Liver (tissue), 9 donors: ENCODE measurements around the gene ARIH1. TPM values are rescaled to one million over a fixed set of nuclear protein-coding genes. Genes with fewer than 3 reads are reported as not detected.

Experiments used
- DNase-seq: peaks from one replicate; pipeline ENCODE4 v3.0.0-alpha.2; 2017; ENCODE audit warnings: low spot score
- H3K27ac ChIP-seq, 2 donors: one replicate each; pipeline ENCODE4 v1.7.0; 2013; ENCODE audit warnings: inconsistent platforms in 2 of 2, low read length in 2 of 2, control low read depth in 1 of 2, low read depth in 1 of 2, mild to moderate bottlenecking in 1 of 2
- H3K27me3 ChIP-seq, 4 donors: one replicate each; pipeline versions ENCODE4 v1.6.1 to v1.7.0; 2013; ENCODE audit warnings: low read length in 3 of 4, inconsistent platforms in 1 of 4, mild to moderate bottlenecking in 1 of 4, moderate library complexity in 1 of 4; ENCODE audit not compliant: control insufficient read depth in 4 of 4, insufficient read depth in 4 of 4
- H3K36me3 ChIP-seq, 4 donors: one replicate each; pipeline versions ENCODE4 v1.6.1 to v1.7.0; 2013; ENCODE audit warnings: low read length in 3 of 4, mild to moderate bottlenecking in 3 of 4, low read depth in 1 of 4, moderate library complexity in 1 of 4; ENCODE audit not compliant: control insufficient read depth in 4 of 4, insufficient read depth in 3 of 4
- H3K4me1 ChIP-seq, 4 donors: one replicate each; pipeline versions ENCODE4 v1.6.1 to v1.7.0; 2013; ENCODE audit warnings: low read length in 3 of 4, mild to moderate bottlenecking in 3 of 4, moderate library complexity in 1 of 4; ENCODE audit not compliant: control insufficient read depth in 4 of 4, insufficient read depth in 4 of 4
- H3K4me3 ChIP-seq, 3 donors: one replicate each; pipeline versions ENCODE4 v1.6.1 to v1.7.0; 2013; ENCODE audit warnings: low read length in 3 of 3, control low read depth in 1 of 3, low read depth in 1 of 3, mild to moderate bottlenecking in 1 of 3
- H3K9ac ChIP-seq, 2 donors: one replicate each; pipeline ENCODE4 v1.7.0; 2013; ENCODE audit warnings: low read length in 2 of 2, mild to moderate bottlenecking in 2 of 2, moderate library complexity in 2 of 2, control low read depth in 1 of 2, low read depth in 1 of 2
- H3K9me3 ChIP-seq, 4 donors: one replicate each; pipeline versions ENCODE4 v1.6.1 to v1.7.0; 2013; ENCODE audit warnings: low read length in 3 of 4; ENCODE audit not compliant: control insufficient read depth in 4 of 4
- EGR1 ChIP-seq, 2 donors: IDR thresholded peaks; 2 replicates each; pipeline ENCODE4 v1.6.1; 2016 to 2018; ENCODE audit warnings: antibody characterized with exemption in 2 of 2, low read depth in 2 of 2
- FOXA1 ChIP-seq: IDR thresholded peaks from 2 replicates; pipeline ENCODE4 v1.6.1; 2016; ENCODE audit warnings: antibody characterized with exemption
- FOXA2 ChIP-seq: IDR thresholded peaks from 2 replicates; pipeline ENCODE4 v1.6.1; 2016; ENCODE audit warnings: antibody characterized with exemption
- GABPA ChIP-seq, 2 donors: IDR thresholded peaks in 1 of 2; conservative IDR thresholded peaks in 1 of 2; 2 replicates each; pipeline ENCODE4 v1.6.1; 2016; ENCODE audit warnings: antibody characterized with exemption in 2 of 2, mild to moderate bottlenecking in 1 of 2, moderate library complexity in 1 of 2
- HNF4A ChIP-seq, 2 donors: conservative IDR thresholded peaks; 2 replicates each; pipeline ENCODE4 v1.6.1; 2016; ENCODE audit warnings: antibody characterized with exemption in 2 of 2, mild to moderate bottlenecking in 2 of 2
- HNF4G ChIP-seq: IDR thresholded peaks from 2 replicates; pipeline ENCODE4 v1.6.1; 2016; ENCODE audit warnings: antibody characterized with exemption
- JUND ChIP-seq, 2 donors: IDR thresholded peaks; 2 replicates each; pipeline ENCODE4 v1.6.1; 2016; ENCODE audit warnings: antibody characterized with exemption in 2 of 2
- NR2F2 ChIP-seq: IDR thresholded peaks from 2 replicates; pipeline ENCODE4 v1.6.1; 2016; ENCODE audit warnings: antibody characterized with exemption
- RAD21 ChIP-seq, 2 donors: IDR thresholded peaks; 2 replicates each; pipeline ENCODE4 v1.6.1; 2016; ENCODE audit warnings: antibody characterized with exemption in 2 of 2, mild to moderate bottlenecking in 2 of 2
- RXRA ChIP-seq, 2 donors: IDR thresholded peaks; 2 replicates each; pipeline ENCODE4 v1.6.1; 2017 to 2018; ENCODE audit warnings: antibody characterized with exemption in 2 of 2, mild to moderate bottlenecking in 1 of 2
- SP1 ChIP-seq: IDR thresholded peaks from 2 replicates; pipeline ENCODE4 v1.6.1; 2018; ENCODE audit warnings: antibody characterized with exemption, mild to moderate bottlenecking
- TAF1 ChIP-seq: conservative IDR thresholded peaks from 2 replicates; pipeline ENCODE4 v1.6.1; 2016; ENCODE audit warnings: antibody characterized with exemption, mild to moderate bottlenecking
- YY1 ChIP-seq: IDR thresholded peaks from 2 replicates; pipeline ENCODE4 v1.6.1; 2016; ENCODE audit warnings: antibody characterized with exemption, mild to moderate bottlenecking
- WGBS: extraction: QIAGEN DNeasy Blood & Tissue Kit; methylation state at CpG from one replicate; pipeline ENCODE4 v1.1.7; 2013; 5-methylcytosine and 5-hydroxymethylcytosine counted together
- polyA plus RNA-seq, 2 donors: library from polyadenylated mRNA; stranded (reverse) in 1 of 2; unstranded in 1 of 2; fragments of 200-250 nt in 1 of 2; fragments of >200 nt in 1 of 2; fragmentation: Nextera tagmentation in 1 of 2; extraction: Ambion mirVana in 1 of 2; gene quantifications; one replicate each; pipeline versions ENCODE4 v1.2.1 to v1.2.3, GENCODE V29; 2013 to 2015
- total RNA-seq, 2 donors: library from RNA; depleted of rRNA; stranded (reverse); fragments of >200 nt; gene quantifications; one replicate each; pipeline ENCODE4 v1.2.3, GENCODE V29; 2014
- TF ChIP-seq, protein P1 (sequence below): IDR thresholded peaks from 2 replicates; pipeline ENCODE4 v1.6.1; 2016; ENCODE audit warnings: antibody characterized with exemption
- TF ChIP-seq, protein P2 (sequence below): IDR thresholded peaks from 2 replicates; pipeline ENCODE4 v1.6.1; 2016; ENCODE audit warnings: antibody characterized with exemption
- TF ChIP-seq, protein P3 (sequence below): fragments of 150-350 bp; IDR thresholded peaks from 2 replicates; pipeline ENCODE4 v1.5.1; 2017; ENCODE audit warnings: improper control_type of control experiment, low read depth, low read length; ENCODE audit not compliant: missing input control
- TF ChIP-seq, protein P4 (sequence below): IDR thresholded peaks from 2 replicates; pipeline ENCODE4 v1.6.1; 2016; ENCODE audit warnings: antibody characterized with exemption, mild to moderate bottlenecking
- TF ChIP-seq, protein P5 (sequence below): IDR thresholded peaks from 2 replicates; pipeline ENCODE4 v1.6.1; 2016; ENCODE audit warnings: antibody characterized with exemption
- donor health status: healthy.
- donor health status: healthy.
- donor health status: healthy.
- donor health status: healthy.
- donor health status: healthy.

ARIH1 gene
- total and polyA plus RNA-seq, 4 donors = 10.8 to 23.8 (median 18.8) TPM

DNA sequence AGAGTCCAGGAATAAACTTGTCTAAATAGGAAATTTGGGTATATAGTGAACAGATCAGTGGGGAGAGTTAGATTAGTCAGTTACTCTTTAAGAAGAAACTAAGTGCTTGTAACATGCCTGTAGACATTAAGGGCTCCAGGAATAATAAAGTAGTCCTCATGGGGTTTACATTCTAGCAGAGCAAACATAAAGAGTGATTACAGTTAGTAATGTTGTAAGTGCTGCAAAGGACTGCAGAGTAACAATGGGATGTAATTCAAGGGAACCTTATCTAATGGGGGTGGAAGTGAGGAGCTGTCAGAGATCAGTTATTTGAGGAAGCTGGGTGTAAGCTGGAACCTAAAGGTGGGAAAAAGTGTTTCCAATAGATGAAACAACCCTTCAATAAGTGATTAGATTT, 67.5 kb downstream of the ARIH1 start:
- no peak overlapping the region for H3K4me3 ChIP-seq
- peaks cover 0 to 8% (median 3%) of the 10 kb centered on the region in 4 donors for H3K36me3 ChIP-seq
- DNase-seq = no peak
- TF ChIP-seq FOXA1 (no peak), RXRA (IDR thresholded peaks at IDR 0.05) (no peak), SP1 (no peak), FOXA2 (no peak), TAF1 (no peak), HNF4G (no peak), NR2F2 (no peak), HNF4A (conservative IDR thresholded peaks at IDR 0.05) (no peak), JUND (IDR thresholded peaks at IDR 0.05) (no peak)
- TF ChIP-seq, protein P1, sequence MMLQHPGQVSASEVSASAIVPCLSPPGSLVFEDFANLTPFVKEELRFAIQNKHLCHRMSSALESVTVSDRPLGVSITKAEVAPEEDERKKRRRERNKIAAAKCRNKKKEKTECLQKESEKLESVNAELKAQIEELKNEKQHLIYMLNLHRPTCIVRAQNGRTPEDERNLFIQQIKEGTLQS = no peak
- TF ChIP-seq, protein P2, sequence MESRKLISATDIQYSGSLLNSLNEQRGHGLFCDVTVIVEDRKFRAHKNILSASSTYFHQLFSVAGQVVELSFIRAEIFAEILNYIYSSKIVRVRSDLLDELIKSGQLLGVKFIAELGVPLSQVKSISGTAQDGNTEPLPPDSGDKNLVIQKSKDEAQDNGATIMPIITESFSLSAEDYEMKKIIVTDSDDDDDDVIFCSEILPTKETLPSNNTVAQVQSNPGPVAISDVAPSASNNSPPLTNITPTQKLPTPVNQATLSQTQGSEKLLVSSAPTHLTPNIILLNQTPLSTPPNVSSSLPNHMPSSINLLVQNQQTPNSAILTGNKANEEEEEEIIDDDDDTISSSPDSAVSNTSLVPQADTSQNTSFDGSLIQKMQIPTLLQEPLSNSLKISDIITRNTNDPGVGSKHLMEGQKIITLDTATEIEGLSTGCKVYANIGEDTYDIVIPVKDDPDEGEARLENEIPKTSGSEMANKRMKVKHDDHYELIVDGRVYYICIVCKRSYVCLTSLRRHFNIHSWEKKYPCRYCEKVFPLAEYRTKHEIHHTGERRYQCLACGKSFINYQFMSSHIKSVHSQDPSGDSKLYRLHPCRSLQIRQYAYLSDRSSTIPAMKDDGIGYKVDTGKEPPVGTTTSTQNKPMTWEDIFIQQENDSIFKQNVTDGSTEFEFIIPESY = no peak
- TF ChIP-seq, protein P3, sequence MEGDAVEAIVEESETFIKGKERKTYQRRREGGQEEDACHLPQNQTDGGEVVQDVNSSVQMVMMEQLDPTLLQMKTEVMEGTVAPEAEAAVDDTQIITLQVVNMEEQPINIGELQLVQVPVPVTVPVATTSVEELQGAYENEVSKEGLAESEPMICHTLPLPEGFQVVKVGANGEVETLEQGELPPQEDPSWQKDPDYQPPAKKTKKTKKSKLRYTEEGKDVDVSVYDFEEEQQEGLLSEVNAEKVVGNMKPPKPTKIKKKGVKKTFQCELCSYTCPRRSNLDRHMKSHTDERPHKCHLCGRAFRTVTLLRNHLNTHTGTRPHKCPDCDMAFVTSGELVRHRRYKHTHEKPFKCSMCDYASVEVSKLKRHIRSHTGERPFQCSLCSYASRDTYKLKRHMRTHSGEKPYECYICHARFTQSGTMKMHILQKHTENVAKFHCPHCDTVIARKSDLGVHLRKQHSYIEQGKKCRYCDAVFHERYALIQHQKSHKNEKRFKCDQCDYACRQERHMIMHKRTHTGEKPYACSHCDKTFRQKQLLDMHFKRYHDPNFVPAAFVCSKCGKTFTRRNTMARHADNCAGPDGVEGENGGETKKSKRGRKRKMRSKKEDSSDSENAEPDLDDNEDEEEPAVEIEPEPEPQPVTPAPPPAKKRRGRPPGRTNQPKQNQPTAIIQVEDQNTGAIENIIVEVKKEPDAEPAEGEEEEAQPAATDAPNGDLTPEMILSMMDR = no peak
- TF ChIP-seq, protein P4, sequence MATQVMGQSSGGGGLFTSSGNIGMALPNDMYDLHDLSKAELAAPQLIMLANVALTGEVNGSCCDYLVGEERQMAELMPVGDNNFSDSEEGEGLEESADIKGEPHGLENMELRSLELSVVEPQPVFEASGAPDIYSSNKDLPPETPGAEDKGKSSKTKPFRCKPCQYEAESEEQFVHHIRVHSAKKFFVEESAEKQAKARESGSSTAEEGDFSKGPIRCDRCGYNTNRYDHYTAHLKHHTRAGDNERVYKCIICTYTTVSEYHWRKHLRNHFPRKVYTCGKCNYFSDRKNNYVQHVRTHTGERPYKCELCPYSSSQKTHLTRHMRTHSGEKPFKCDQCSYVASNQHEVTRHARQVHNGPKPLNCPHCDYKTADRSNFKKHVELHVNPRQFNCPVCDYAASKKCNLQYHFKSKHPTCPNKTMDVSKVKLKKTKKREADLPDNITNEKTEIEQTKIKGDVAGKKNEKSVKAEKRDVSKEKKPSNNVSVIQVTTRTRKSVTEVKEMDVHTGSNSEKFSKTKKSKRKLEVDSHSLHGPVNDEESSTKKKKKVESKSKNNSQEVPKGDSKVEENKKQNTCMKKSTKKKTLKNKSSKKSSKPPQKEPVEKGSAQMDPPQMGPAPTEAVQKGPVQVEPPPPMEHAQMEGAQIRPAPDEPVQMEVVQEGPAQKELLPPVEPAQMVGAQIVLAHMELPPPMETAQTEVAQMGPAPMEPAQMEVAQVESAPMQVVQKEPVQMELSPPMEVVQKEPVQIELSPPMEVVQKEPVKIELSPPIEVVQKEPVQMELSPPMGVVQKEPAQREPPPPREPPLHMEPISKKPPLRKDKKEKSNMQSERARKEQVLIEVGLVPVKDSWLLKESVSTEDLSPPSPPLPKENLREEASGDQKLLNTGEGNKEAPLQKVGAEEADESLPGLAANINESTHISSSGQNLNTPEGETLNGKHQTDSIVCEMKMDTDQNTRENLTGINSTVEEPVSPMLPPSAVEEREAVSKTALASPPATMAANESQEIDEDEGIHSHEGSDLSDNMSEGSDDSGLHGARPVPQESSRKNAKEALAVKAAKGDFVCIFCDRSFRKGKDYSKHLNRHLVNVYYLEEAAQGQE = no peak
- H3K4me1 ChIP-seq = peaks cover 0 to 2% (median 0%) of the 10 kb centered on the region in 4 donors
- no peaks in the 10 kb centered on the region for H3K27me3 ChIP-seq
- H3K9ac ChIP-seq = no peak overlapping the region
- H3K9me3 ChIP-seq = no peaks in the 10 kb centered on the region
- H3K27ac ChIP-seq = no peak overlapping the region

DNA sequence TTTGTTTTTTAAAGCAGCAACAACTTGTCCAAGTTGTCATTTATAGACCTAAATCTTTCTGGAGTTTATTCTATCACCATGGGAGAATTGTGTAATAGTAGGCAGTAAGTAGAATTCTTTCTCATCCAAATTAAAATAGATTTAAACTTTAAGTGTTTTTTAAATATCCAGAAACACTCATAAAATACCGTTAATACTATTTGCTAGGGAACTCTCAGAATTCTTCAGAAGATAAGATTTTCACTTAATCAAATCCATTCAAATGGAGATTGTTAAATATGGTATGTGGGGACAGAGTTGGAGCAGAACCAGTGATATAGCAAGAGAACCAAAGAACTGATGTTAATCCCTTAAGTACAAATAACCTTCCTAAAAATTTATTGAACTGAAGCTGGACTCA, 71.0 kb downstream of the ARIH1 start:
- DNase-seq = no peak
- Histone ChIP-seq H3K36me3 (peaks cover 0 to 13% (median 4%) of the 10 kb centered on the region in 4 donors), H3K4me1 (peaks cover 0 to 4% (median 0%) of the 10 kb centered on the region in 4 donors), H3K4me3 (no peak overlapping the region), H3K9me3 (no peaks in the 10 kb centered on the region), H3K27ac (no peak overlapping the region), H3K9ac (no peak overlapping the region), H3K27me3 (no peaks in the 10 kb centered on the region)
- WGBS = 95% methylated on average over 1 of the region's 1 CpG
- TF ChIP-seq RXRA (IDR thresholded peaks at IDR 0.05) (no peak), YY1 (no peak), GABPA (IDR thresholded peaks at IDR 0.05 in 1 of 2, conservative IDR thresholded peaks at IDR 0.05 in 1 of 2) (no peak), EGR1 (IDR thresholded peaks at IDR 0.05; ENCODE audit: low read depth in 2 of 2) (no peak), TAF1 (no peak), RAD21 (IDR thresholded peaks at IDR 0.05) (no peak), FOXA2 (no peak), HNF4G (no peak), FOXA1 (no peak)
- TF ChIP-seq, protein P2 = no peak
- TF ChIP-seq, protein P3 = no peak
- TF ChIP-seq, protein P5, sequence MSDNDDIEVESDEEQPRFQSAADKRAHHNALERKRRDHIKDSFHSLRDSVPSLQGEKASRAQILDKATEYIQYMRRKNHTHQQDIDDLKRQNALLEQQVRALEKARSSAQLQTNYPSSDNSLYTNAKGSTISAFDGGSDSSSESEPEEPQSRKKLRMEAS = no peak
